HCT116 (cell line): ENCODE results near the gene PGC. TPM values are rescaled to one million over a fixed set of nuclear protein-coding genes. Genes with fewer than 3 reads are reported as not detected.

Experiments
- ATAC-seq: fragments of 200-7000 bp; cut with Tn5 transposase; 2 replicates; pipeline ENCODE4 v1.9.1; 2020; ENCODE audit warnings: mild to moderate bottlenecking, moderate library complexity
- BruUV-seq: library from RNA; stranded (reverse); fragments of 400-500 nt; replicated peaks from 2 replicates; lab custom pipeline; 2021; lab: Mats Ljungman, UMichigan
- CTCF ChIA-PET: fragments of 300-600 bp; sonication (Branson Sonifier 250); formaldehyde crosslinking; loops from one replicate; lab custom pipeline; 2021; ENCODE audit warnings: antibody characterized with exemption; lab: Charles Lee
- POLR2A ChIA-PET: fragments of 300-600, 350-600 bp; sonication (Branson Sonifier 250); formaldehyde crosslinking; loops from one replicate; lab custom pipeline; 2021; ENCODE audit warnings: antibody characterized with exemption; lab: Charles Lee
- RAD21 ChIA-PET, 2 experiments: fragments of 300-600 bp; sonication (Branson Sonifier 250); formaldehyde crosslinking; loops; one replicate each; lab custom pipeline; 2023; ENCODE audit warnings: low total read pairs in 2 of 2; ENCODE audit not compliant: uncharacterized antibody in 2 of 2, unreplicated experiment in 2 of 2, low non-redundant PET in 1 of 2; lab: Charles Lee
- DNase-seq: peaks from one replicate; pipeline ENCODE4 v3.0.0-alpha.2; 2010; ENCODE audit warnings: low read depth, low spot score
- H2AFZ ChIP-seq: fragments of 200-600 bp; shearing (Covaris generic), sonication (generic); 2 replicates; pipeline ENCODE4 v1.6.1; 2017; ENCODE audit warnings: low read depth, mixed run types, mixed read lengths, antibody characterized with exemption, low read length; ENCODE audit not compliant: poor library complexity, severe bottlenecking
- H3K27ac ChIP-seq: 2 replicates; pipeline ENCODE4 v1.5.1; 2012; ENCODE audit warnings: low read depth, low read length
- H3K27me3 ChIP-seq: fragments of 200-600 bp; sonication (generic); 2 replicates; pipeline ENCODE4 v1.6.1; 2016; ENCODE audit warnings: mixed run types, low read length, mixed read lengths; ENCODE audit not compliant: insufficient read depth
- H3K36me3 ChIP-seq, 2 experiments: fragments of 200-500 bp in 1 of 2; fragments of 200-600 bp in 1 of 2; sonication (Bioruptor generic) in 1 of 2; sonication (generic) in 1 of 2; 2 replicates each; pipeline versions ENCODE4 v1.5.1 to v1.6.1; 2014 to 2016; ENCODE audit warnings: low read length in 2 of 2, inconsistent platforms in 1 of 2, mixed read lengths in 1 of 2, mixed run types in 1 of 2; ENCODE audit not compliant: insufficient read depth in 2 of 2, control insufficient read depth in 1 of 2
- H3K4me1 ChIP-seq, 2 experiments: fragments of 200-600 bp in 1 of 2; sonication (generic) in 1 of 2; 2 replicates each; pipeline versions ENCODE4 v1.5.1 to v1.6.1; 2012 to 2017; ENCODE audit warnings: low read length in 2 of 2, inconsistent platforms in 1 of 2, mild to moderate bottlenecking in 1 of 2, mixed read lengths in 1 of 2, mixed run types in 1 of 2, moderate library complexity in 1 of 2; ENCODE audit not compliant: insufficient read depth in 2 of 2, control insufficient read depth in 1 of 2
- H3K4me2 ChIP-seq: fragments of 200-600 bp; sonication (generic); 2 replicates; pipeline ENCODE4 v1.6.1; 2017; ENCODE audit warnings: mixed run types, low read length, mixed read lengths
- H3K4me3 ChIP-seq, 2 experiments: fragments of 200-600 bp in 1 of 2; sonication (generic) in 1 of 2; replicated peaks in 1 of 2; 2 replicates each; pipeline ENCODE4 v1.5.1; 2011 to 2016; ENCODE audit warnings: low read length in 2 of 2, control low read depth in 1 of 2, low read depth in 1 of 2, mild to moderate bottlenecking in 1 of 2, mixed read lengths in 1 of 2, mixed run types in 1 of 2
- H3K79me2 ChIP-seq: fragments of 200-600 bp; sonication (generic); 2 replicates; pipeline ENCODE4 v1.6.1; 2017; ENCODE audit warnings: mild to moderate bottlenecking, mixed run types, low read length, moderate library complexity, mixed read lengths; ENCODE audit not compliant: insufficient read depth
- H3K9ac ChIP-seq: fragments of 200-600 bp; sonication (generic); 2 replicates; pipeline ENCODE4 v1.6.1; 2016; ENCODE audit warnings: low read length, mixed read lengths
- H3K9me2 ChIP-seq: fragments of 200-600 bp; sonication (generic), shearing (Covaris generic); 2 replicates; pipeline ENCODE4 v1.6.1; 2017; ENCODE audit warnings: mixed run types, mild to moderate bottlenecking, moderate library complexity; ENCODE audit not compliant: insufficient read depth
- H3K9me3 ChIP-seq, 2 experiments: fragments of 200-500 bp in 1 of 2; fragments of 200-600 bp in 1 of 2; sonication (Bioruptor generic) in 1 of 2; sonication (generic) in 1 of 2; 2 replicates each; pipeline ENCODE4 v1.6.1; 2014 to 2017; ENCODE audit warnings: low read length in 2 of 2, mixed read lengths in 2 of 2, inconsistent platforms in 1 of 2, low read depth in 1 of 2, mild to moderate bottlenecking in 1 of 2, mixed run types in 1 of 2, moderate library complexity in 1 of 2; ENCODE audit not compliant: control insufficient read depth in 1 of 2, insufficient read depth in 1 of 2
- H4K20me1 ChIP-seq: fragments of 200-600 bp; sonication (generic), shearing (Covaris generic); 2 replicates; pipeline ENCODE4 v1.6.1; 2017; ENCODE audit warnings: mixed run types, mild to moderate bottlenecking, moderate library complexity; ENCODE audit not compliant: insufficient read depth
- CEBPB ChIP-seq: IDR thresholded peaks from 2 replicates; pipeline ENCODE4 v1.6.1; 2012; ENCODE audit warnings: low read depth
- EZH2phosphoT487 ChIP-seq: fragments of 200-600 bp; IDR thresholded peaks from 2 replicates; pipeline ENCODE4 v1.6.1; 2018; ENCODE audit warnings: antibody characterized with exemption, borderline replicate concordance
- JUND ChIP-seq: IDR thresholded peaks from 2 replicates; pipeline ENCODE4 v1.6.1; 2012
- SP1 ChIP-seq: IDR thresholded peaks from 2 replicates; pipeline ENCODE4 v1.6.1; 2012; ENCODE audit warnings: low read depth
- ZFX ChIP-seq: fragments of 450-650 bp; IDR thresholded peaks from 2 replicates; pipeline ENCODE4 v1.6.1; 2017
- intact Hi-C: fragments of 100-400 bp; cut with micrococcal nuclease; formaldehyde crosslinking; loops from 2 replicates; pipeline ENCODE4 v1.10.0; 2022
- total RNA-seq: library from RNA; stranded (reverse); gene quantifications from one replicate; pipeline ENCODE4 v1.2.1, GENCODE V29; 2021; ENCODE audit not compliant: unreplicated experiment
- TF ChIP-seq, protein P1 (sequence below), 3 experiments: fragments of 200-600 bp in 1 of 3; sonication (generic) in 1 of 3; IDR thresholded peaks in 2 of 3; conservative IDR thresholded peaks in 1 of 3; 2 replicates each; pipeline ENCODE4 v1.5.1; 2012 to 2017; ENCODE audit warnings: low read depth in 2 of 3, low read length in 2 of 3, antibody characterized with exemption in 1 of 3, borderline replicate concordance in 1 of 3, control low read depth in 1 of 3, mild to moderate bottlenecking in 1 of 3, mixed read lengths in 1 of 3, mixed run types in 1 of 3, moderate library complexity in 1 of 3; ENCODE audit not compliant: insufficient read depth in 1 of 3

The PGC gene
- total RNA-seq, 1 experiment from 2014 or later = 1.2 TPM

DNA sequence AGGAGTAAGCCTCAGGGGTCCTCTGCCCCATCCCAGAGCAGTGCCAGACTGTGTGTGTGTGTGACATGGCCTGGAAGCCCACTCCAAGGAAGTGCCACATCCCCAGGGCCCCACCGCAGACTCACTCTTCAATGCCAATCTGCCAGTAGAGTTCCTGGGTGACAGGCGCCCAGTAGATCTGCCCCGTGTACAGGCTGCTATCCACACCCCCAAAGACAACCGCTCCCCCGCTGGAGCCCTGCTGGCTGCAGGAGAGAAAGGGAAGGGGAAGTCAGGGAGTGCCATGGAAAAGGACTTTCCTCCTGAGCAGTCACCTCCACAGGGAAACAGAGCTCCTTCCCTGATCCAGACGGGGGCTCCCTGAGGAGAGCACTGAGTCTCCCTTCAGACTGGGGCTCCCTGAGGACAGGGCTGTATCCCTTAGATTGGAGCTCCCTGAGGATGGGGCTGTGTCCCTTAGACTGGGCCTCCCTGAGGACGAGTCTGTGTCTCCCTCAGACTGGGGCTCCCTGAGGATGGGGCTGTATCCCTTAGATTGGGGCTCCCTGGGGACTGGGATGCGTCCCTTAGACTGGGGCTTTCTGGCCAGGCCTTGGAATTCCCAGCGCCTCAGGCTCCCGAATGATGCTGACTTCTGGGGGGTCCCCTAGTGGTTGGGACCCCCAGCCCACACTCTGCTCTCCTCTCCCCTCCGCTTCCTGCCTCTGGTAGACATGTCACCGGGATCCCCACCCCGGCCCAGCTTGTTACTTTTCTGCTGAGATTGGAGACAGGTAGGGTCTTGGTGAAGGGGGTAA, 6.6 kb downstream of the PGC start (continued):
- TF ChIP-seq, protein P1, sequence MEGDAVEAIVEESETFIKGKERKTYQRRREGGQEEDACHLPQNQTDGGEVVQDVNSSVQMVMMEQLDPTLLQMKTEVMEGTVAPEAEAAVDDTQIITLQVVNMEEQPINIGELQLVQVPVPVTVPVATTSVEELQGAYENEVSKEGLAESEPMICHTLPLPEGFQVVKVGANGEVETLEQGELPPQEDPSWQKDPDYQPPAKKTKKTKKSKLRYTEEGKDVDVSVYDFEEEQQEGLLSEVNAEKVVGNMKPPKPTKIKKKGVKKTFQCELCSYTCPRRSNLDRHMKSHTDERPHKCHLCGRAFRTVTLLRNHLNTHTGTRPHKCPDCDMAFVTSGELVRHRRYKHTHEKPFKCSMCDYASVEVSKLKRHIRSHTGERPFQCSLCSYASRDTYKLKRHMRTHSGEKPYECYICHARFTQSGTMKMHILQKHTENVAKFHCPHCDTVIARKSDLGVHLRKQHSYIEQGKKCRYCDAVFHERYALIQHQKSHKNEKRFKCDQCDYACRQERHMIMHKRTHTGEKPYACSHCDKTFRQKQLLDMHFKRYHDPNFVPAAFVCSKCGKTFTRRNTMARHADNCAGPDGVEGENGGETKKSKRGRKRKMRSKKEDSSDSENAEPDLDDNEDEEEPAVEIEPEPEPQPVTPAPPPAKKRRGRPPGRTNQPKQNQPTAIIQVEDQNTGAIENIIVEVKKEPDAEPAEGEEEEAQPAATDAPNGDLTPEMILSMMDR (IDR thresholded peaks at IDR 0.05 in 2 of 3, conservative IDR thresholded peaks at IDR 0.05 in 1 of 3; ENCODE audit: borderline replicate concordance in 1 of 3, insufficient read depth in 1 of 3, low read depth in 2 of 3, low read length in 2 of 3) = no peak
- TF ChIP-seq ZFX (no peak), JUND (no peak)

DNA sequence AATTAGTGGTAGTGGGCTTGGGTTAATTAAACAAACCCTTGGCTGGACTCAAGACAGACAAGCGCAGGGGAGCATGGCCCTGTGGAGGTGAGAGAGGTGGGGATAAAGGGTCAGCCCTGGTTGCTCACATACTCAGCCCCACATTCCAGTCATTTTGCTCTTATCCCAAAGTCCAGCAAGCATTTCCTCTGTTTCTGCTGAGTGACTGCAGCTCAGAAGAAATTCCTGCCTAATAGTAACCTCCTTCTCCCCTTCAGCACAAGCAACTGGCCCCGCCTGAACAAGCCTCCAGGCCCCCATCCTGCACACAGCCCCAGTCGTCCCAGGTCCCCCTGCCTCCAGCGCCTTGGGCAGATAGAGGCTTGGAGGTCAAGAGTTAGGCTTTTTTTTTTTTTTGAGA, 8.2 kb downstream of the PGC start:
- H3K9me3 ChIP-seq = no peaks in the 10 kb centered on the region
- POLR2A ChIA-PET = no interaction called here
- peaks cover 10 to 29% of the 10 kb centered on the region in 2 experiments for H3K4me1 ChIP-seq
- TF ChIP-seq JUND (no peak), SP1 (no peak), EZH2phosphoT487 (no peak), CEBPB (no peak)
- no peak for DNase-seq
- no peak for ATAC-seq
- RAD21 ChIA-PET = no interaction called here
- no peaks in the 10 kb centered on the region for H3K27me3 ChIP-seq
- H2AFZ ChIP-seq = no peak overlapping the region
- CTCF ChIA-PET = no interaction called here
- no peak overlapping the region for H3K27ac ChIP-seq
- intact Hi-C loops = no loop called here
- H3K79me2 ChIP-seq = no peaks in the 10 kb centered on the region
- no peaks in the 10 kb centered on the region for H3K36me3 ChIP-seq
- no TSS peak for BruUV-seq
- no peaks in the 10 kb centered on the region for H4K20me1 ChIP-seq
- H3K9ac ChIP-seq = no peak overlapping the region
- H3K4me2 ChIP-seq = no peak overlapping the region
- no peak overlapping the region for H3K4me3 ChIP-seq
- no peaks in the 10 kb centered on the region for H3K9me2 ChIP-seq
